ENCODE results near the gene ARHGAP32.
A peak's percentile ranks its signal among the peaks of the same experiment; 100 is the strongest.
"Not testable (repeated sequence)": the region's sequence is repeated elsewhere in the genome, so short reads cannot be mapped to it uniquely, and the experiment has no call there.

The ARHGAP32 gene

DNA sequence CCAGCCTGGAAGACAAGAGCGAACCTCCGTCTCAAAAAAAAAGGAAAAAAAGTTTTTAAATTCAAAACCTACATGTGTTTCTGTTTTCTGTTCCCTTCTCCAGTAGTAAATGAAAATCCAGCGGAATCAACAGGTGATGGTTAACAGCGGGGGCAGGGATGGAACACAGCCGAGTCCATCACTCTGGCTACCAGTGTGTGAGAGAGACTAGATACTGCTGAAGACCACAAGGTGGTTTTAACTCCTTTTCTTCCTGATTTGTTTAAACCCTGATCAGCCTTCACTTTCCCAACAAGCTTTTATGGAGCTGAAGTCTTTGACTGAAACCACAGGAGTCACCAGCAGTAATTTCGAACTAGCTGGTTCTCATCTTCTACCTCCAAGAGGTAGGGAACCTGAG is 3.6 kb upstream of the ARHGAP32 start:
- no peak for DNase-seq

DNA sequence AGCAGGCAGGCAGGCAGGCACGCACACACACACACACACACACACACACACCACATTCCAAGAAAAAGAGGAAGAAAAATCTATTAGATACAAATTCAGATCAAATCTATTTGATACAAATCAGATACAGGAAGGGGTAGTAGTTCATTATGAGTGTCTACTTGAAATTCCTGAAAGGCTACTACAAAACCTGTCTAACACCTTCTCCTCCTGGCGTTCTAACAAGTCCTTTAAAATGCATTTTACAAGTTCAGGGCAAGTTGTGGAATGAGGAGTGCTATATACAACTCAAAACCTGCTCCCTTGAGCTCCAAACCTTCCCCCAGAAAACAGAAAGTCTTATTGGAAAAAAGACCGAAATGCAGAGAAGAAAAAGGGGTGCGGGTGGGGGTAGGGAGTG is 476 bp downstream of the ARHGAP32 start:
- no peak for DNase-seq

DNA sequence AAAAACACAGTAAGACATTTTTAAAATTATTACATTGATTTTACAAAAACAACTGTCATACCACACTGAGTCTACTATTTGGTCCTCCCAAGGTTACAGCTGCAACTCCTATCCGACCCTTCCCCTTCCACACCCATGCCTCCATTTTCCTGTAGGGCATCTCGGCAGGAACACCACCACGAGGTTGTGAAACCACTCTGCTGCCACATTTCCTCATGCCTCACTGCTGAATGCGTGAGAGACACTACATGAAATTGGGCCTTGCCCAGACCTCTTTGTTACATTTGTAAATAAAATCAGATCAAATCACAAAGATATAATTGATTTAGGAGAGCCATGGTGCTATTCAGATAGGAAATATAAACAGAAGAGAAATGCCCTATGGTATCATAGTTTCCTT is 2.0 kb downstream of the ARHGAP32 start:
- no peak for DNase-seq

DNA sequence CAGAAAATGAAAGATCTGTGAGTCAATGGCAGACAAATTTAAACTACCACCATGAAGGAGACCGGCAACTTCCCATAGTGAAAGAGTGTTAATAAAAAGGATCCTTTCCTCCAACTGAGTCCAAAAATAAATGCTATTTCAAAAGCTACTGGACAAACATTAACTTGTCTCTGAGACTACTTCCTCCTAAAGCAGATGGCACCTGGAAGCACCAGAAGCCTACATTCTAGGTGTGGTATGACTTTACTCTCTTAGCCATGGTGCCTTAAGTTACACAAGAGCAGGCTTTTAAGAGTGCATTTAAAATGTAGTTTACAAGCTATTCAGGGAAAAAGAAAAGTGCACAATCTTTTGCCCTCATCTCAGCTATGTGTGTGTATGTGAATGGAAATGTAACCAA is 2.5 kb downstream of the ARHGAP32 start:
- DNase-seq = no peak

DNA sequence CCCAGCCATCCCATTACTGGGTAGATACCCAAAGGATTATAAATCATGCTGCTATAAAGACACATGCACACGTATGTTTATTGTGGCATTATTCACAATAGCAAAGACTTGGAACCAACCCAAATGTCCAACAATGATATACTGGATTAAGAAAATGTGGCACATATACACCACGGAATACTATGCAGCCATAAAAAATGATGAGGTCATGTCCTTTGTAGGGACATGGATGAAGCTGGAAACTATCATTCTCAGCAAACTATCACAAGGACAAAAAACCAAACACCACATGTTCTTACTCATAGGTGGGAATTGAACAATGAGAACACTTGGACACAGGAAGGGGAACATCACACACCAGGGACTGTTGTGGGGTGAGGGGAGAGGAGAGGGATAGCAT is 7.0 kb downstream of the ARHGAP32 start:
- DNase-seq = not testable (repeated sequence)

DNA sequence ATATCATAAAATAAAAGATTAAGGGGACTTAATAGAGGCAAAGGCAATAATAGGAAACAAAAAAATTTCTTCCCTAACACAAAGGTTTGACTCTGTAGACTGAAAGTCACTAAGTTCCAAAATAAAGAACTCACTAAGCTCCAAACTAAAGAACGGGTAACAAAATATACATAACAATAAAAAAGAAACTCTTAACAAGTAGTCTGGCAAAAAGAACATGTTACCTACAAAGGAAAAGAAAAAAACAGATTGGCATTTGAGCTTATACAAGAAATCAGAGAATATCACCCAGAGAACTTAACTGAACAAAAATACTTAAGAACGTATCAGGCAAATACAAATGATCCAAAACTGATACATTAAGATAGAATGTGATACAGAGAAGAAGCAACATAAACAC is 7.5 kb downstream of the ARHGAP32 start:
- DNase-seq = no peak

DNA sequence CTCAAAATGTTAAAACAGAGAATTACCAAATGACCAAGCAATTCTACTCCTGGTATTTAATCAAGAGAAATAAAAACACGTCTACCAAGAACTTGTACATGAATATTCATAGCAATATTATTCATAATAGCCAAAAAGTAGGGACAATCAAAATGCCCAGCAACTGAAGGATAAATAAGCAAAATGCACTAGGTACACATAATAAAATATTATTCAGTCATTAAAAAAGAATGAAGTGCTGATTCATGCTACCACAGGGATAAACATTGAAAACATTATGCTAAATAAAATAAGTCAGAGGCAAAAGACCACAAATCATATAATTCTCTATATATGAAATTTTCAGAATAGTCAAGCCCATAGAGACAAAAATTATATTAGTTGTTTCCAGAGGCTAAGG is 24.8 kb downstream of the ARHGAP32 start:
- no peak for DNase-seq

DNA sequence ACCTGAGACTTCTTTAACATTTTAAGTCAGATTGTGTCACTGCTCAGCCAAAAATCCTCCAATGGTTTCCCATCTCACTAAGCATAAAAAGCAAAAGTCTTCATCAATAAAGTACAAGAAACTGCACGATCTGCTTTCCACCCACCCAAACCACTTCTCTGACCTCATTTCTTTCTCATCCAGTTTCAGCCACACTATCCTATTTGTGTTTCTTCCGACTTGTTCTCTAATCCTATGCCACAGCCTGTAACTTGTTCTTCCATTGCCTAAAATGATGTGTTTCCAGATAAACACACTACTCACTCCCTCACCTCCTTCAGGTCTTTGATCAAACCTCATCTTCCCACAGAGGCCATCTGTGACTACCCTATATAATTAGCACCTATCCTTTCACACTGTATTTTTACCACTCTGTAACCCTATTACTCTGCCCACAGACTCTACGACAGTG is 28.4 kb downstream of the ARHGAP32 start:
- no peak for DNase-seq

DNA sequence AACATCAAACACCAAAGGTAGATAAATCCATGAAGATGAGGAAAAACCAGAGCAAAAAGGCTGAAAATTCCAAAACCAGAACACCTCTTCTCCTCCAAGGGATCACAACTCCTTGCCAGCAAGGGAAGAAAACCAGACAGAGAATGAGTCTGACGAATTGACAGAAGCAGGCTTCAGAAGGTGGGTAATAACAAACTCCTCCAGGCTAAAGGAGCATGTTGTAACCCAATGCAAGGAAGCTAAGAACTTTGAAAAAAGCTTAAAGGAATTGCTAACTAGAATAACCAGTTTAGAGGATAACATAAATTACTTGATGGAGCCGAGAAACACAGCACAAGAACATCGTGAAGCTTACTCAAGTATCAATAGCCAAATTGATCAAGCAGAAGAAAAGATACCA is 35.0 kb downstream of the ARHGAP32 start:
- not testable (repeated sequence) for DNase-seq

DNA sequence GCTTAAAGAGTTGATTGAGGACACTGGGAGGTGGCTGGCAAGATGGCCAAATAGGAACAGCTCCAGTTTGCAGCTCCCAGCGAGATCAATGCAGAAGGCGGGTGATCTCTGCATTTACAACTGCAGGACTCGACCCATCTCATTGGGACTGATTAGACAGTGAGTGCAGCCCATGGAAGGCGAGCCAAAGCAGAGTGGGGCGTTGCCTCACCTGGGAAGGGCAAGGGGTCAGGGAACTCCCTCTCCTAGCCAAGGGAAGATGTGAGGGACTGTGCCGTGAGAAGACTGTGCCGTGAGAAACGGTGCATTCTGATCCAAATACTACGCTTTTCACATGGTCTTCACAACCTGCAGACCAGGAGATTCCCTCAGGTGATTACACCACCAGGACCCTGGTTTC is 36.4 kb downstream of the ARHGAP32 start:
- no peak for DNase-seq

DNA sequence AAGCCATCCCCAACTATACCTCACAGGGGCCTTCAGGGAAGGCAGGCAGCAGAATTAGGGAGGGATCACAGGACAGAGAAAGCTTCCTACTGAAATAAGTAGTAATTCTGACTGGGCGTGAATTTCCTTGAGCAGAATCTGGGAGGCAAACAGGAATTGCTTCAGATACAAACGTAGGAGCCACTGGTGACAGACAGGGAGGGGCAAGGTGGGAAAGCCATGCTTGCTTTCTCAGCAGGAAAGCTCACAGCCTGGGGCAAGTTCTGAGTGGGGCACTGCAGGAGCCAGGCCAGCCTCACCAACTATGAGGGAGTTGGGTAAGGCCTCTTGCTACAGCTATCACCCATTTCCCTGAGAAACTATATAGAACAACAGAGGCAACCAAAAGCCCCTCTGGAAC is 43.6 kb downstream of the ARHGAP32 start:
- no peak for DNase-seq

DNA sequence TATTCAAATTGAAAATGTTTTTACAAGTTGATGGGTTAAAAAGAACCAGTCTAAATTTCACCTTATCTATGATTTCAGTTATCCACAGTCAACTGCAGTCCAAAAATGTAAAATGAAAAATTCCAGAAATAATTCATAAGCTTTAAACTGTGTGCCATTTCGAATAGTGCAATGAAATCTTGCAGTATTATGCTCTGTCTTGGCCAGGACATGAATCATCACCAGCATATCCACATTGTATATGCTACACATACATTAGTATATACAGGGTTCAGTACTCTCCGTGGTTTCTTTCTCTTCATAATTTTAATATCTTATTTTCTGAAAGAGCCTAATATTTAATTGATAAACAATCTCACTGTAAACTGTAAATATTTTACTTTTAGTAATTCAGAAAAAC is 45.9 kb downstream of the ARHGAP32 start:
- no peak for DNase-seq

DNA sequence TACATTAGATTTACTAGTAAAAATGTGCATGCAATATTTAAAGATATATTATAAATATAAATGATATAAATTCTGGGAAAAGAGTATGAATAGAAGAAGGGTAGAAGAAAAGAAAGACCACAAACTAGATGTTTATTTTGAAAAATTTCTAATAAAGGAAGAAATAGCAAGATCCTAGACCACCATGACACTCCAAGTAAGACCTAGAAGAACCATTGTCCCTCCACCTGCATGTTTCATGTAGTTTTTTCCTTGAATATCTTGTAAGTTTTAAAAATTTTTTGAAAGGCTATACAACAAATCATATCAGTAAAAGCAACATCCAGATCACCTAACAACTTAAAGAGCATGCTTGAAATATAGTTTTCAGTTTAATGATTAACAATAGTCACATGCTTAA is 46.8 kb downstream of the ARHGAP32 start:
- no peak for DNase-seq

DNA sequence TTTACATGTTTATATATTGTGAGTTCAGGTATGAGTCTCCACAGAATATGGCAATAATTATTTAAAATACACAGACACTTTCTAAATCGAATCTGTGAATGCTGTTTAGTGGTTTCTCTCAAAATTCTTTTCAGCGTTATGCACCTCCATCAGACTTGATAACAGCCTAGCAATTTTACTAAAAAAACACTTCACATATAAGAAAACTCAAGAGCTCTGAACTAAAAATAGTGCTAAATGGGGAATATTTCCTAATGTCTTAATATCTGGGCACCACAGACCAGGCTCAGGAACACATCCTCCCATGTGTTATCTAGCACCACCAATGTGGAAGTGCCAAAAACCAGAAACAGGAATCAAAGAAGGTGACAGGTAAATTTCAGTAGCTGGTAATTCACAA is 47.9 kb downstream of the ARHGAP32 start:
- no peak for DNase-seq

DNA sequence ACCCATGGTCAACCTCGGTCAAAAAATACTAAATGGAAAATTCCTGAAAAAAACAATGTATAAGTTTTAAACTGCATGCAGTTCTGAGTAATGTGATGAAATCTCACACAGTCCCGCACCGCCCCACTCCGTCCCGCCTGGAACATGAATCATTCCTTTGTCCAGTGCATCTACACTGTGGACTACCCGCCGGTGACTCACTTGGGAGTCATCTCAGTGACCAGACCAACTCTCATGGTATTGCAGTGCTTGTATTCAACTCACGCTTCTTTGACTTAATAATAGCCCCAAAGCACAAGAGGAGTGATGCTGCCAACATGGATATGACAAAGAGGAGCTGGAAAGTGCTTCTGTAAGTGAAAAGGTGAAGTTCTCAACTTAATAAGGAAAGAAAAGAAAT is 48.8 kb downstream of the ARHGAP32 start:
- DNase-seq = peak; percentile 56

DNA sequence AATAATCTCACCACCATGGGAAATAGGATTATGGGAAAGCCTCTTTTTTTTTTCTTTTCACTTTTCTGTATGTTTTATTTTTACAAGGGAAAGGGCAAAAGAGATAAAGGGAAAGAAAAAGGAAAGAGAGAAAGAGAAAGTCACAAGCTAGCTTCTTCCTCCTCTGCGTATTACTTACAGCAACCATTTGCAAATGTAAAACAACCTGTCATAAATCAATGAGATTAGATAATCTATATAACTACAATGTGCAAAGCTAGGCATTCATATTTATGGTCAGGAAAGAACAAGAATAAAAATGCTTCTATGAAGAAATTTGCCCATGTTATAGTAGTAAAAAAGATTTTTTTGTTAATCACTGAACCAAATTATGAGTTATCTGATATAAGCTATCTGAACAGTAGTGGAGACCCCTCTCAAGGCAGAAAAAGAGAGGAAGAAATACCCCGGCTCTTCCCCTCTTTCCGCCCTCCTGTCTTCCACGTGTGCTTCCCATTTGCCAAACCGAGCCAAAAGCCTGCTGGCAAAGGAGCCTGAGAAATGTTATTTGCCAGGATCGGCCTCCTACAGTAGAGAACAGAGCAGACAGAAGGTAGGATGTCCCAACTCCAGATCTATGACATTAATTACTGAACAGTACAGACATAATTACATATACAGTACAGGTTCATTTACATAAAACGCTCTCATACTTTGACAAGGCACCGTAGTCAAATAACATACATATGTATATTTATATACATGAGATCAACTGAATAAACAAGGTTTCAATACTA is 50.2 kb downstream of the ARHGAP32 start:
- no peak for DNase-seq

DNA sequence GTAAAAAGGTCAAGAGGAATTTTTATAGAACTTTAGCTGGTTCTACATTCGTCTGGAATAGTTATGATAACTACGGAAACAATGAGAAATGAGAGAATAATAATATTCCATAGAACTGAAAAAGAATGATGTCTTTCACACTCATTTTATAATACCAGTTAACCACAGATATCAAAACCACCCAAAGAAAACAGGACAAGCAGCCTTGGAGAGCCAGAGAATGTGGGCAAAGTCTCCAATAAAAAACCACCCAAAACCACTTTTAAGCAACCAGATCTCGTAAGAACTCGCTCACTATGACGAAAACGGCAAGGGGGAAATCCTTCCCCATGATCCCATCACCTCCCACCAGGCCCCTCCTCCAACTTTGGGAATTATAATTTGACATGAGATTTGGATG is 60.8 kb downstream of the ARHGAP32 start:
- no peak for DNase-seq

DNA sequence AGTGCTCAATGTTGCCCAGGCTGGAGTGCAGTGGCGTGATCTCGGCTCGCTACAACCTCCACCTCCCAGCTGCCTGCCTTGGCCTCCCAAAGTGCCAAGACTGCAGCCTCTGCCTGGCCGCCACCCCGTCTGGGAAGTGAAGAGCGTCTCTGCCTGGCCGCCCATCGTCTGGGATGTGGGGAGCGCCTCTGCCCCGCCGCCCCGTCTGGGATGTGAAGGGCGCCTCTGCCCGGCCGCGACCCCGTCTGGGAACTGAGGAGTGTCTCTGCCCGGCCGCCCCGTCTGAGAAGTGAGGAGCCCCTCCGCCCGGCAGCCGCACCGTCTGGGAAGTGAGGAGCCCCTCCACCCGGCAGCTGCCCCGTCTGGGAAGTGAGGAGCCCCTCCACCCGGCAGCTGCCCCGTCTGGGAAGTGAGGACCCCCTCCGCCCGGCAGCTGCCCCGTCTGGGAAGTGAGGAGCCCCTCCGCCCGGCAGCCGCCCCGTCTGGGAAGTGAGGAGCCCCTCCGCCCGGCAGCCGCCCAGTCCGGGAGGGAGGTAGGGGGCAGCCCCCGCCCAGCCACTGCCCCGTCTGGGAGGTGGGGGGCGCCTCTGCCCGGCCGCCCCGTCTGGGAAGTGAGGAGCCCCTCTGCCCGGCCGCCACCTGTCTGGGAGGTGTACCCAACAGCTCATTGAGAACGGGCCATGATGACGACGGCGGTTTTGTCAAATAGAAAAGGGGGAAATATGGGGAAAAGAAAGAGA is 63.1 kb downstream of the ARHGAP32 start:
- not testable (repeated sequence) for DNase-seq

DNA sequence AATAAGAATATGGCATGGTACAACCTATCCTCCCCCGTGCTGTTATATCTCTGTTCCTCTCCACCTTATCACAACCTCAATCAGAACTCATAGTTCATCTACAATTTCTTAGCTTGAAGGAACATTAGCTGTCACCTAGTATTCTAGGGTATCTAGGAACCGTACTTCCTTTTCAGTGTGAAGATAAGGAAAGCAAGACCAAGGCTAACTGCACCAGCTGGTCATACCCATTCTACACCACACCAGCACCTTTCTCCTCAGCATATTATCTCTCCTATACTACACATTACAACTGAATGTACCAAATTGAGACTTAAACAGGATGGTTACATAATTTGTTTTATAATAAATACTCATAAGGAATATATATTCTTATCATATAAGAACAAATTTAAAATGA is 73.1 kb downstream of the ARHGAP32 start:
- DNase-seq = no peak

DNA sequence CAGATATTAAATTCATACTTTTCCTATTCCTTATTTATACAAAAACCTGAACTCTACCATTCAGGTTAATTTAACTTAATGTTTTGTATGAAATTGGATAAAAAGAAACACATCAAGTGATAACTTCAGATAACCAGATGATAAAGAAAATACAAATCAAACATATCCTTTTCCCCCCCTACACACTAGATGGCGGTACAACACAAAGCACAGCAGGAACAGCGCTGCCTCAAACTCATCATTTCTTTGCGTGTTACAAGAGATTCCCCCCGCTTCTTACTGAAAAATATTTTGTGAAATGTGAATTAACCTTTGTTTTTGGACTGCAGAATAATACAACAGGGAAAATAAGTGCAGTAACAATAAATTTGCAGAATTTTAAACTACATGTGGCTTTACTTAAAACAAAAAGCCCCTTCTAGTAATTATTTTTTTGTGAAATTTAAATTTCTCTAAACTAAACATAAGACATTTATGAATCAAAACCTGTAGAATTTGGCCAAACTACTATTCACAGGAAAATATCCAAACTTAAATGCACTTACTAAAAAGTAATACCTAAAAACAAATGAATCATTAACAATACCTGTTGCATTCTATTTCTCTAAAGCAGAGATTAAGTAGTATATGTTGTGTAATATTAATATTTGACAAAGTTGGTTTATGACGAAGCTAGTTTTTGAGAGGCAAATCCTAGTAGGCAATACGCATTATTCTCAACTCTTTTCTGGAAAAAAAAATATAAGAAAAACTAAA is 74.4 kb downstream of the ARHGAP32 start:
- DNase-seq = peak; percentile 57

DNA sequence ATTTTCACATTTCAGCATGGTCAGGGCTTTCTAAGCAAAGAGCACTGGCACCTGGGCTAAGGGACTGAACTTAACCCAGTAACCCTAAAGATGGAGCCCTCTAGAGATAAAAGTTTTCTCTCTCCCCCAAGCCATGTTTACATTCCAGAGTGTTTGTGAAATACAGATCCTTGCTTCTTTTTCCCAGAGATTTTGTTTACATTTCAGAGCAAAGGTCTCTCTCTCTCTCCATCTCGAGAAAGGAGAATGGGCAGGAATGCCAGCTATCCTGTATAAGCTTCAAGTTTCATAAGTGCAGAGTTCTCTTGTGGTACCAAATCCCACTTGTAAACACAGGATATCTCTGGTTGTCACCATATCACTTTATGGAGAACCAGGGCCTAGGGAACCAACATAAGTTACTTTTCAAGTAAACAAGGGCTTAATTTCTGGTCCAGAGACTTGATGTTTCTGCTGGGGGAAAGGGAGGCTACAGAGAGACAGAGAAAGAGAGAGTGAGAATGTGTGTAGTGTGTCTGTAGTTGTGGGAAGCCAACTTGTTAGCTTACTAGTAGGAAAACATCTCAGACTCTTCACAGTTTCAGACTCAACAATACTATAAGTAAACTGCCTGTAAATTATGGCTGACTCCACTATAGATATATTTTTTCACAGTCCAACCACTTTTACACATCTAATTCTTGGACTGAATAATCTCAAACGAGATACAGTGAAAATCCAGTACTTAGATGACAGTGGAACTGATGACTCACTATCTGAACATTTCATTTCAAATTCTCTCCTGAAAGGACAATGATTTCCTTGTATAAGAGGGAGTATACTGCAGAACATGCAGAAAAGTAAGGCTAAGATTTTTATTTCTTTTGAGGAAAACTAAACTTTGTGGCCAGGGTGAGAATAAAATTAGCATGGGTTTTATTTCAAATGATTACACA is 76.2 kb downstream of the ARHGAP32 start:
- no peak for DNase-seq

DNA sequence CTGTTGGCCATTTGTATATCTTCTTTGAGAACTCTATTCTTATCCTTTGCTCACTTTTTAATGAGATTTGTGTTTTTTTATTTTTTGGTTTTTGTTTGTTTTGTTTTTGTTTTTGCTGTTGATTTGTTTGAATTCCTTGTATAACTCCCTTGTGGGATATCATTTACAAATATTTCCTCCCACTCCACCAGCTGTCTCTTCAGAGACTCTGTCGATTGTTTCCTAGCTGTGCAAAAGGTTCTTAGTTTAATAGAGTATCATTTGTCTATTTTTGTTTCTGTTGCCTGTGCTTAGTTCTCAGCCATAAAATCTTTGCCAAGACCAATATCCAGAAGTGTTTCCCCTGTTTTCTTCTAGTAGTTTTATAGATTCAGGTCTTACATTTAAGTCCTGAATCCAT is 82.4 kb downstream of the ARHGAP32 start:
- DNase-seq = no peak

DNA sequence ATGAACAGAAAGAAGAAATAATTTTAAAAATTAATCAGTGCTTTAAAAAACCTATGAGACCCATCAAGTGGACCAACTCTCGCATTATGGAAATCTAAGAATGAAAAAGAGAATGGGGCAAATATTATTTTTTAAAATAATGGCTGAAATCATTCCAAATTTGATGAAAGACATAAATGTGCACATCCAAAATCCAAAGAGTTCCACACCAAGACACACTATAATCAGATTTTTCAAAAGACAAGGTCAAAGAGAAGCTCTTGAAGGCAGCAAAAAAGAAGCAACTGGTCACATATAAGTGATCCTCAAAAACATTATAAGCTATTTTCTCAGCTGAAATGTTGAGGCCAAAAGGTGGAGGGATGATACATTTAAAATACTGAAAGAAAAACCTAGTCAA is 85.3 kb downstream of the ARHGAP32 start:
- DNase-seq = no peak
